Measurements from ENCODE around the gene WNT8B.

The WNT8B gene

DNA sequence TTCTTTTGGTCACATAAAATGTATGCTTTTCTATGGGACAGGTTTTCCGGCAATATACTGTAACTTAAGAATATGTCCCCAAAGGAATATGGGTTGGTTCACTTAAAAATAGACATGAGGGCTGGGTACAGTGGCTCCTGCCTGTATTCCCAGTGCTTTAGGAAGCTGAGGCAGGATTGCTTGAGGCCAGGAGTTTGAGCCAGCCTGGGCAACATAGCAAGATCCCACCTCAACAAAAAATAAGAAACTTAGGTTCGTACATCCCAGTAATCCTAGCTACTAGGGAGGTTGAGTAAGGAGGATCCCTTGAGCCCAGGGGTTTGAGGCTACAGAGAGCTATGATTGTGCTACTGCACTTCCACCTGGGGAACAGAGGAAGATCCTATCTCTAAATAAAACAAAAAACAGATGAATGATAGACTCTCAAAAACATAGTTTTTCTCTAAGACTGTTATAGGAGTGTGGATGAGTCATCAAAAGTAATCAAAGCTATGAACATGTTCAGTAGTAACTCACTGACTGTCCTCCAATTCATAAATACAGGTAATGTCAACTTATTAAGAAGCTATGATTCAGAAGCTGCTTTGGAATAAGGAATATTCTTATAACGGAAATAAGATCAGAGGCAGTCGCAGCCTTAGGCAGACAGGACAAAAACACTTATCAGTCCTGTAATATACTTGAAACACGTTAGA, 59.4 kb downstream of the WNT8B start:
- Histone ChIP-seq H3K36me3 (ENCODE audit: insufficient read depth) (no peaks in the 10 kb centered on the region), H3K9ac (no peak overlapping the region), H3K4me1 (ENCODE audit: low read depth, poor library complexity, severe bottlenecking) (peaks cover 17% of the 10 kb centered on the region), H4K20me1 (ENCODE audit: insufficient read depth) (no peaks in the 10 kb centered on the region), H2AFZ (ENCODE audit: low read depth) (no peak overlapping the region), H3K79me2 (ENCODE audit: insufficient read depth, low read depth) (no peaks in the 10 kb centered on the region; the same call in 1 of the 2 replicates), H3K27ac (no peak overlapping the region), H3K27me3 (ENCODE audit: insufficient read depth, low read depth) (no peaks in the 10 kb centered on the region), H3K4me2 (no peak overlapping the region), H3K4me3 (IDR thresholded peaks at IDR 0.05; ENCODE audit: insufficient read depth, low read depth, low read length) (no peak overlapping the region)
- TF ChIP-seq, protein P1, sequence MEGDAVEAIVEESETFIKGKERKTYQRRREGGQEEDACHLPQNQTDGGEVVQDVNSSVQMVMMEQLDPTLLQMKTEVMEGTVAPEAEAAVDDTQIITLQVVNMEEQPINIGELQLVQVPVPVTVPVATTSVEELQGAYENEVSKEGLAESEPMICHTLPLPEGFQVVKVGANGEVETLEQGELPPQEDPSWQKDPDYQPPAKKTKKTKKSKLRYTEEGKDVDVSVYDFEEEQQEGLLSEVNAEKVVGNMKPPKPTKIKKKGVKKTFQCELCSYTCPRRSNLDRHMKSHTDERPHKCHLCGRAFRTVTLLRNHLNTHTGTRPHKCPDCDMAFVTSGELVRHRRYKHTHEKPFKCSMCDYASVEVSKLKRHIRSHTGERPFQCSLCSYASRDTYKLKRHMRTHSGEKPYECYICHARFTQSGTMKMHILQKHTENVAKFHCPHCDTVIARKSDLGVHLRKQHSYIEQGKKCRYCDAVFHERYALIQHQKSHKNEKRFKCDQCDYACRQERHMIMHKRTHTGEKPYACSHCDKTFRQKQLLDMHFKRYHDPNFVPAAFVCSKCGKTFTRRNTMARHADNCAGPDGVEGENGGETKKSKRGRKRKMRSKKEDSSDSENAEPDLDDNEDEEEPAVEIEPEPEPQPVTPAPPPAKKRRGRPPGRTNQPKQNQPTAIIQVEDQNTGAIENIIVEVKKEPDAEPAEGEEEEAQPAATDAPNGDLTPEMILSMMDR (conservative IDR thresholded peaks at IDR 0.05; ENCODE audit: low read depth, low read length), result no peak

- H3K36me3 ChIP-seq (ENCODE audit: insufficient read depth), result no peaks in the 10 kb centered on the region
- H3K27me3 ChIP-seq (ENCODE audit: insufficient read depth, low read depth), result no peaks in the 10 kb centered on the region
- H3K79me2 ChIP-seq (ENCODE audit: insufficient read depth, low read depth), result peaks cover 5% of the 10 kb centered on the region; the same call in 1 of the 2 replicates
- H3K4me2 ChIP-seq, result no peak overlapping the region
- H3K27ac ChIP-seq, result no peak overlapping the region
- H2AFZ ChIP-seq (ENCODE audit: low read depth), result no peak overlapping the region
- no peak overlapping the region for H3K4me3 ChIP-seq (IDR thresholded peaks at IDR 0.05; ENCODE audit: insufficient read depth, low read depth, low read length)
- TF ChIP-seq, protein P1 (conservative IDR thresholded peaks at IDR 0.05; ENCODE audit: low read depth, low read length), result no peak
- no peaks in the 10 kb centered on the region for H4K20me1 ChIP-seq (ENCODE audit: insufficient read depth)
- H3K9ac ChIP-seq, result no peak overlapping the region
- peaks cover 10% of the 10 kb centered on the region for H3K4me1 ChIP-seq (ENCODE audit: low read depth, poor library complexity, severe bottlenecking)
Observed at GRCh38 chr10:100522945-100523344, 60.1 kb downstream of the WNT8B start.

GRCh38 chr10:100524206-100524605, 61.4 kb downstream of the WNT8B start:
- Histone ChIP-seq H3K36me3 (ENCODE audit: insufficient read depth) (no peaks in the 10 kb centered on the region), H4K20me1 (ENCODE audit: insufficient read depth) (no peaks in the 10 kb centered on the region), H3K4me1 (ENCODE audit: low read depth, poor library complexity, severe bottlenecking) (peaks cover 10% of the 10 kb centered on the region), H3K79me2 (ENCODE audit: insufficient read depth, low read depth) (peaks cover 17% of the 10 kb centered on the region; the same call in 1 of the 2 replicates), H3K27me3 (ENCODE audit: insufficient read depth, low read depth) (no peaks in the 10 kb centered on the region), H2AFZ (ENCODE audit: low read depth) (no peak overlapping the region), H3K4me2 (no peak overlapping the region), H3K9ac (no peak overlapping the region), H3K27ac (no peak overlapping the region), H3K4me3 (IDR thresholded peaks at IDR 0.05; ENCODE audit: insufficient read depth, low read depth, low read length) (no peak overlapping the region)
- TF ChIP-seq, protein P1 (conservative IDR thresholded peaks at IDR 0.05; ENCODE audit: low read depth, low read length), result no peak

DNA sequence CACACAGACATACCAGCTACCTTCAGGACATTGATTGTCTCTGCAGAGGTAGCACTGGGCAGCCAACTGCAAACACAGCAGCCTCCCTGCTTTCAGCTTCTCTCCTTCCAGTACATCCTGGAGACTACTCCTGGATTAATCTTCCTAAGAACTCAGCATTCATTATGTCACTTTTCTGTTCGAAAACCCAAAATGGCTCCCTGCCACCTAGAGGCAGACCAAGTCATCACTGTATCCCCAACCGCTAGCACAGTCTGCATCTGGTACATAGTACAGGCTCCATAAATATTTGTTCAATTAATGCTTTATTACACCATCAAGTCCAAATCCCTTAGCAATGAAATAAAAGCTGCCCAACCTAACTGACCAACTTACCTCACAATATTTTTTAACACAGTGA, 61.8 kb downstream of the WNT8B start:
- Histone ChIP-seq H3K36me3 (ENCODE audit: insufficient read depth) (no peaks in the 10 kb centered on the region), H3K79me2 (ENCODE audit: insufficient read depth, low read depth) (peaks cover 22% of the 10 kb centered on the region; the same call in 1 of the 2 replicates), H3K4me2 (no peak overlapping the region), H2AFZ (ENCODE audit: low read depth) (no peak overlapping the region), H3K9ac (no peak overlapping the region), H4K20me1 (ENCODE audit: insufficient read depth) (no peaks in the 10 kb centered on the region), H3K27ac (no peak overlapping the region), H3K27me3 (ENCODE audit: insufficient read depth, low read depth) (no peaks in the 10 kb centered on the region), H3K4me1 (ENCODE audit: low read depth, poor library complexity, severe bottlenecking) (peaks cover 10% of the 10 kb centered on the region), H3K4me3 (IDR thresholded peaks at IDR 0.05; ENCODE audit: insufficient read depth, low read depth, low read length) (no peak overlapping the region)
- TF ChIP-seq, protein P1 (conservative IDR thresholded peaks at IDR 0.05; ENCODE audit: low read depth, low read length), result peak; percentile 28; the same call in 1 of the 2 replicates

Measured in KMS-11 (cell line).